PC-9 (cell line): ENCODE data around the gene OR11H7. TPM values are rescaled to one million over a fixed set of nuclear protein-coding genes. Genes with fewer than 3 reads are reported as not detected.
"Not testable (repeated sequence)": the region's sequence is repeated elsewhere in the genome, so short reads cannot be mapped to it uniquely, and the experiment has no call there.

Experiments
- BruUV-seq: library from RNA; stranded (reverse); fragments of 400-500 nt; replicated peaks from 2 replicates; lab custom pipeline; 2021; lab: Mats Ljungman, UMichigan
- CTCF ChIA-PET: fragments of 300-600 bp; sonication (Branson Sonifier 250); formaldehyde crosslinking; loops from one replicate; lab custom pipeline; 2022; ENCODE audit warnings: antibody characterized with exemption; lab: Charles Lee
- POLR2A ChIA-PET: fragments of 300-600 bp; sonication (Branson Sonifier 250); formaldehyde crosslinking; loops from one replicate; lab custom pipeline; 2022; ENCODE audit warnings: antibody characterized with exemption; ENCODE audit not compliant: unreplicated experiment; lab: Charles Lee
- DNase-seq, 2 experiments: peaks; one replicate each; pipeline versions ENCODE4 v3.0.0 to v3.0.0-alpha.2; 2015 to 2022; ENCODE audit warnings: mixed read lengths in 1 of 2
- H2AFZ ChIP-seq: fragments of 200-600 bp; sonication (generic); 2 replicates; pipeline ENCODE4 v1.8.1; 2017; ENCODE audit warnings: antibody characterized with exemption
- H3F3A ChIP-seq: fragments of 200-600 bp; sonication (generic); 2 replicates; pipeline ENCODE4 v1.8.1; 2017; ENCODE audit warnings: antibody characterized with exemption, mild to moderate bottlenecking, low read depth; ENCODE audit not compliant: insufficient read depth
- H3K27ac ChIP-seq: fragments of 200-600 bp; sonication (generic); 2 replicates; pipeline ENCODE4 v1.6.1; 2016; ENCODE audit warnings: mixed run types
- H3K27me3 ChIP-seq: fragments of 200-600 bp; sonication (generic); 2 replicates; pipeline ENCODE4 v1.6.1; 2016; ENCODE audit warnings: low read depth, mixed run types; ENCODE audit not compliant: insufficient read depth
- H3K36me3 ChIP-seq: fragments of 200-600 bp; sonication (generic); 2 replicates; pipeline ENCODE4 v1.6.1; 2016; ENCODE audit warnings: low read depth, mixed run types
- H3K4me1 ChIP-seq: fragments of 200-600 bp; sonication (generic); replicated peaks from 2 replicates; pipeline ENCODE4 v1.6.1; 2016; ENCODE audit warnings: mixed run types; ENCODE audit not compliant: insufficient read depth
- H3K4me2 ChIP-seq: fragments of 200-600 bp; sonication (generic); 2 replicates; pipeline ENCODE4 v1.6.1; 2017; ENCODE audit warnings: mixed run types
- H3K4me3 ChIP-seq: fragments of 200-600 bp; sonication (generic); 2 replicates; pipeline ENCODE4 v1.6.1; 2016; ENCODE audit warnings: mixed run types
- H3K79me2 ChIP-seq: fragments of 200-600 bp; sonication (generic); 2 replicates; pipeline ENCODE4 v1.6.1; 2017; ENCODE audit warnings: low read depth, mixed run types
- H3K9me2 ChIP-seq: fragments of 200-600 bp; sonication (generic); 2 replicates; pipeline ENCODE4 v1.8.1; 2017; ENCODE audit warnings: mild to moderate bottlenecking; ENCODE audit not compliant: insufficient read depth
- H3K9me3 ChIP-seq: fragments of 200-600 bp; sonication (generic); 2 replicates; pipeline ENCODE4 v1.8.1; 2016; ENCODE audit warnings: low read depth; ENCODE audit not compliant: insufficient read depth
- H4K20me1 ChIP-seq: fragments of 200-600 bp; sonication (generic); 2 replicates; pipeline ENCODE4 v1.8.1; 2017; ENCODE audit not compliant: insufficient read depth
- CTCF ChIP-seq: fragments of 200-600 bp; sonication (generic); conservative IDR thresholded peaks from 2 replicates; pipeline ENCODE4 v1.6.1; 2017; ENCODE audit warnings: mixed run types, antibody characterized with exemption, mild to moderate bottlenecking, moderate library complexity
- EZH2 ChIP-seq: fragments of 200-600 bp; sonication (generic); IDR thresholded peaks from 2 replicates; pipeline ENCODE4 v1.8.0; 2017; ENCODE audit warnings: antibody characterized with exemption, low read depth
- intact Hi-C: fragments of 100-400 bp; cut with micrococcal nuclease; formaldehyde crosslinking; loops from one replicate; pipeline ENCODE4 v1.10.0; 2022; ENCODE audit not compliant: unreplicated experiment
- total RNA-seq: library from RNA; stranded (reverse); gene quantifications from 2 replicates; pipeline ENCODE4 v1.2.3, GENCODE V29; 2021

The OR11H7 gene
- total RNA-seq, 1 experiment from 2014 or later = not detected

GRCh38 chr14:20209595-20209994 lies 19.2 kb upstream of the OR11H7 start:
- no peaks in the 10 kb centered on the region for H3K4me1 ChIP-seq
- TF ChIP-seq EZH2 (no peak), CTCF (no peak)
- intact Hi-C loops = no loop called here
- H3K4me3 ChIP-seq = no peak overlapping the region
- H4K20me1 ChIP-seq = no peaks in the 10 kb centered on the region
- ChIA-PET CTCF (no interaction called here), POLR2A (no interaction called here)
- H3K9me3 ChIP-seq = no peaks in the 10 kb centered on the region
- DNase-seq = no peak
- no peaks in the 10 kb centered on the region for H3K79me2 ChIP-seq
- H3F3A ChIP-seq = no peaks in the 10 kb centered on the region
- no TSS peak for BruUV-seq
- no peak overlapping the region for H2AFZ ChIP-seq
- no peaks in the 10 kb centered on the region for H3K36me3 ChIP-seq
- H3K9me2 ChIP-seq = no peaks in the 10 kb centered on the region
- H3K27me3 ChIP-seq = no peaks in the 10 kb centered on the region
- H3K27ac ChIP-seq = no peak overlapping the region
- H3K4me2 ChIP-seq = no peak overlapping the region

GRCh38 chr14:20212406-20212805 lies 16.4 kb upstream of the OR11H7 start:
- POLR2A ChIA-PET, H3K27me3 ChIP-seq, H3K4me2 ChIP-seq, H4K20me1 ChIP-seq, H3K4me1 ChIP-seq, H3K4me3 ChIP-seq, H3K9me2 ChIP-seq, H3K79me2 ChIP-seq, H3K27ac ChIP-seq, H3K9me3 ChIP-seq, BruUV-seq, CTCF ChIA-PET, H3K36me3 ChIP-seq, DNase-seq, H2AFZ ChIP-seq, H3F3A ChIP-seq, intact Hi-C loops: not testable (repeated sequence)

GRCh38 chr14:20215196-20215595 lies 13.6 kb upstream of the OR11H7 start:
- Histone ChIP-seq H3K9me3 (no peaks in the 10 kb centered on the region), H3K4me3 (no peak overlapping the region), H3K4me1 (no peaks in the 10 kb centered on the region), H3K36me3 (no peaks in the 10 kb centered on the region), H3K27me3 (no peaks in the 10 kb centered on the region), H3K4me2 (no peak overlapping the region), H4K20me1 (no peaks in the 10 kb centered on the region), H3K9me2 (no peaks in the 10 kb centered on the region), H2AFZ (no peak overlapping the region), H3K79me2 (no peaks in the 10 kb centered on the region), H3K27ac (no peak overlapping the region), H3F3A (no peaks in the 10 kb centered on the region)
- ChIA-PET POLR2A (no interaction called here), CTCF (no interaction called here)
- intact Hi-C loops = no loop called here
- DNase-seq = no peak
- no peak for TF ChIP-seq EZH2
- TF ChIP-seq CTCF = no peak
- no TSS peak for BruUV-seq

GRCh38 chr14:20219033-20219432 lies 9.7 kb upstream of the OR11H7 start:
- no peak overlapping the region for H2AFZ ChIP-seq
- intact Hi-C loops = no loop called here
- H3K27me3 ChIP-seq = no peaks in the 10 kb centered on the region
- no peaks in the 10 kb centered on the region for H3K9me2 ChIP-seq
- no peak for DNase-seq
- H4K20me1 ChIP-seq = no peaks in the 10 kb centered on the region
- ChIA-PET POLR2A (no interaction called here), CTCF (no interaction called here)
- no peaks in the 10 kb centered on the region for H3K9me3 ChIP-seq
- H3K4me1 ChIP-seq = no peaks in the 10 kb centered on the region
- H3K4me2 ChIP-seq = no peak overlapping the region
- H3K4me3 ChIP-seq = no peak overlapping the region
- no peaks in the 10 kb centered on the region for H3K79me2 ChIP-seq
- H3K27ac ChIP-seq = no peak overlapping the region
- no TSS peak for BruUV-seq
- H3F3A ChIP-seq = no peaks in the 10 kb centered on the region
- TF ChIP-seq CTCF (no peak), EZH2 (no peak)
- H3K36me3 ChIP-seq = no peaks in the 10 kb centered on the region
